ENCODE data around the gene THAP7. TPM values are rescaled to one million over a fixed set of nuclear protein-coding genes. Genes with fewer than 3 reads are reported as not detected.

Gene THAP7
- total RNA-seq, 1 donor from 2014 or later, result 27.5 TPM

DNA sequence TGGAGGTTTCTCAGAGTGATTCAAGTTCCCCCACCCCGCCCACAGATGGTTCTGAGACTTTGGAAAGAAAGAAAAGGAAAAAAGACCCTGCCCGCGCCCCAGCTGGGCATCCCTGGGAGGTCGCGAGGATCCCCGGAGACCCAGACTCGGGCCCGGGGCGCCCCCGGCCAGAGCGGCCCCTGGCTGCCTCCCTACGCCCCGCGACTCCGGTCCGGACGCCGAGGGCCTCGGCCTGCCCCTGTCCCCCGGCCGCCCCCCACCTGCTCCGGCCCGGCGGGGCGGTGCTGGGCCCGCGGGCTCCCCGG lies 37.2 kb downstream of the THAP7 start:
- DNase-seq (ENCODE audit: low spot score), result no peak

DNA sequence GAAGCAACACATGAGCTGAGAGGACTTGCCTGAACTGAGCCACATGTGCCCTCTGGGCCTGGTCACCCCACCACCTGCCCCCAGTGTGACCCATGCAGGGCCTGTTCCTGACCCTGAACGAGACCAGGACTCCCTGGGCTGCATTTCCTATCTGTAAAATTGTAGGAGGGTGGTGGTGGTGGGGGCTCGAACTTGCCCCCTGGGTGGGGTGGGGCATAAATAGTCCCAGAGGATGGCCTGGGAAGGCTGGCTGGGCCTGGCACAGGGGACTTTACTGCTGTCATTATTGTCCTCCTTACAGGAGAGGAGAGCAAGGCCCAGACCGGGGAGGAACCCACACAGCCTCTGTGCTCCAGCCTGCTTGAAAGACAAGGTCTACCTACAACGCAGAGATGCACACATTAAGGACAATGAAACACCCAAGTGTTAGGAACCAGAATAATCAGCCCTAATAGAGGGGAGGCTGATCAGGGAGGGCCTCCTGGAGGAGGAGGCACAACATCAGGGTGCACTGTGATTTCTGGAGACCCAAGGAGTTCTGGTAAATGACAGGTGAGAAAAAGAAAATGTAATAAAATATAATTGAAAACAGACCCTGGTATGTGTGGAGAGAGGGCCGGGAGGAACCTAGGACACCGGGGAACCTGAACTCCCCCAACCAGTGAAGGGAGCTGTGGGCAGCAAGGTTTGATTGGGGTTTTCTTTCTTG lies 37.7 kb downstream of the THAP7 start:
- no peak for DNase-seq (ENCODE audit: low spot score)

DNA sequence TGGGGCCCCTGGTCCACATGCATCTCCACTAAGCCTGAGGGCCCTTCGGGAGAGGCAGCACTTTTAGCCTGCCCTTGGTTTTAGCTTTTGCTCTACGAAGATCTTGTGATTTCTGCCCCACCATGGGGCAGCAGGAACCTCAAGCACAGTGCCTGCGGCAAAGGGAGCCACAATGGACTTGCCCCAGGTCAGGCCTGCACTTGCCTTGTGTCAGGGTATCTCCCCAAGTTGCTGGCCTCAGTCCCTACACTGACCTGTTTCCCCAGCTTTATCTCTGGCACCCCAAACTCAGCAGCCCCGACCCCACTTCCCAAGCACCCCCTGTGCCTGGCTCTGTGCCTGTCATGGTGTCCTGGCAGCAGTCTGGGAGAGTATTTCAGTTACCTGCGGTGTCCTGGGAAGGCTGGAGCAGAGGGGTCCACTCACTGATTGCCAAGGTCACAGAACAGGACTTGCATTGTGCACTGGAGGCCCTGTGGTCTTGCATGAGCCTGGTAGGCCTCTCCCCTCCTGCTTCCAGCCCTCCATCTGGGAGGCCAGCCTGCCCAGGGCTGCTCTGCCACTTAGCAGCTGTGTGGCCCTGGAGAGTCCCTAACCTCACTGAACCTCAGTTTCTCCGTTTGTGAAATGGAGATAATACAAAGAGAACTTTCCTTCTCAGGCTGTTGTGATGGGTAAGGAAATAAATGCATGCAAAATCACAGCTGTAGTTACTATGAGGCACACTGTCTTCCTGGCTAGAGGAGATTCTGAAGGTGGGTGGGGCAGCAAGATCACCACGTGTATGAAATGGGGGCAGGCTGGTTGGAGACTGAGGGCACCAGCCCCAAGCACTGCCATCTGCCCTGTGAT lies 38.5 kb downstream of the THAP7 start:
- no peak for DNase-seq (ENCODE audit: low spot score)

DNA sequence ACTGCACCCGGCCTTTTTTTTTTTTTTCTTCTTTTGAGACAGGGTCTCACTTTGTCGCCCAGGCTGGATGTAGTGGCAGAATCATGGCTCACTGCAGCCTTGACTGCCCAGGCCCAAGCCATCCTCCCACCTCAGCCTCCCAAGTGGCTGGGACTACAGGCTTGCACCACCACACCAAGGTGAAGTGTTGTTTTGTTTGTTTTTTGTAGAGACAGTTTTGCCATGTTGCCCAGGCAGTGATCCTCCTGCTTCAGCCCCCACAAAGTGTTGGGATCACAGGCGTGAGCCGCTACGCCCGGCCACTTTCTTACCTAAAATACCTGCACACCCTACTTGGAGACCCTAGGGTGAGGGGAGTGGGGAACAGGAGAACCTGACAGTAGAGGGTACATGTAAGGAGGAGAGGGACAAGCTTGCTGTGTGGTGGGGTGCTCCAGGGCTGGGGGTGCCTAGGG lies 39.4 kb downstream of the THAP7 start:
- DNase-seq (ENCODE audit: low spot score), result no peak

DNA sequence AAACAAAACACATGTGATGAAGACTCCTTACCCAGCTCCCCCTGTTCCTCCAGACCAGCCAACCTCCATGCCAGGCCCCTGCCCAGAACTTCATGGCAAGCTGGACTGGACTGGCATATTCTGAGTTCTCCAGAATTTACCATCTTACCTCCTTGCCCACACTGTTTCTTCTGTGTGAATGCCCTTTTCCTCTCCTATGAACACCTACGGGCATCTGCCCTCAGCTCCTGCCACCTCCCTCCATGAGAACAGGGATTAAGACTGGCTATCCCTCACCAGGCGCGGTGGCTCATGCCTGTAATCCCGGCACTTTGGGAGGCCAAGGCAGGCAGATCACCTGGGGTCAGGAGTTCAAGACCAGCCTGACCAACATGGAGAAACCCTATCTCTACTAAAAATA lies 41.3 kb downstream of the THAP7 start:
- no peak for DNase-seq (ENCODE audit: low spot score)

DNA sequence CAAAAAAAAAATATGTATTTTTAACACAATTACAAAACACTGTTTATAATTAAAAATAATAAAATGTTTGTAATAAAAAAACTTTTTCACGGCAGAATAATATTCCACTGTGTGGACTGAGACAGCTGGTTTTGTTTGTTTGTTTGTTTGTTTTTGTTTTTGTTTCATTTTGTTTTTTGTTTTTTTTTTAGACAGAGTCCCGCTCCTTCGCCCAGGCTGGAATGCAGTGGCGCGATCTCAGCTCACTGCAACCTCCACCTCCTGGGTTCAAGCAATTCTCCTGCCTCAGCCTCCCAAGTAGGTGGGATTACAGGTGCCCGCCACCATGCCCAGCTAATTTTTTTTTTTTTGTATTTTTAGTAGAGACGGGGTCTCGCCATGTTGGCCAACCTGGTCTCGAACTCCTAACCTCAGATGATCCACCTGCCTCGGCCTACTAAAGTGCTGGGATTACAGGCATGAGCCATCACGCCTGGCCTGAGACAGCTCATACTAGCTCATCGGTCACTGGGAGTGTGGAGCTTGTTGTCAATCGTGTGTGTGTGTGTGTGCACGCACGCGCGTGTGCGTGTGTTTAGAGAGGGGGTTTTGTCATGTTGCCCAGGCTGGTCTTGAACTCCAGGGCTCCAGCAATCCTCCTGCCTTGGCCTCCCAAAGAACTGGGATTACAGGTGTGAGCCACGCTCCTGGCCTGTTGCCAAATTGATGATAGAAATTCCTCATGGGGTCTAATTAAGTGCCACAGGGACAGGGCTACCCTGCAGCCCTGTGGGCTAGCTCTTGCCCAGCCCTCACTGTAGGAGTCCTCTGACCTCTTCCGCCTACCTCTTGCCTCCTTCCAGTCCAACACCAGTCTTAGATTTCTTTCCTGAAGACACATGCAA lies 42.1 kb downstream of the THAP7 start:
- DNase-seq (ENCODE audit: low spot score), result no peak

DNA sequence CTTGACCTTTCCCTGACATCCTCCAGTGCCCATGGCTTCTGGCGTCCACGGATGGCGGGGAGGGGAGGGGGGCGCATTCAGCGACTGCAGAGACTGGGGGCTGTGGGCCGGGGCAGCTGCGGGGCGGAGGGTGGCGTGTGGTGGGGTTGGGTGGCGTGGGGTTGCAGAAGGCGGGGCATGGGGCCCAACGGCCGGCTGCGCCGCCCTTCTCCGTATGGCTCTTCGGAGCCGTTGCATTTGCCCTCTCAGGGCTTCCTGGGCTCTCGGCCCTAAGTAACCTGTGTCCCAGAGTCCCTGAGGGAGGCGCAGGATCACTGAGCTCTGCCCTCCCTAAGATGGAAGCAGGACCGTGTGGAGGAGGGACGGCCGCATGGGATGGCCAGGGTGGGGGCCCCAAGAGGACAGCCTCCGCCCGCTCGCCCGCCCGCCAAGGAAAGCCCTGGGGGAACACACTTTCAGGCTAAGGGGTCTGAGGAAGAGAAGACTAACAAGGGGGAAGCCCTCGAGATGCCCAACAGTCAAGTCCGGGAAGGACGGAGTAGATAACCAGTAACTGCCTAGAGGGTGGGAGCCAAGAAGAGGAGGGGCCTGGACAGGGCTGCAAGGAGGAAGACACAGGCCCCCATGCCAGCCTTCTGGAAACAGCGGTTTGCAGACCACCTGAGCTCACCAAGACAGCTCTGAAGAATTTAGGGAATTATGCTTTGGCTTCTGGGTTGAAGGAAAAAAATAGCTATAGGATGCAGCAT lies 44.1 kb downstream of the THAP7 start:
- DNase-seq (ENCODE audit: low spot score), result no peak

DNA sequence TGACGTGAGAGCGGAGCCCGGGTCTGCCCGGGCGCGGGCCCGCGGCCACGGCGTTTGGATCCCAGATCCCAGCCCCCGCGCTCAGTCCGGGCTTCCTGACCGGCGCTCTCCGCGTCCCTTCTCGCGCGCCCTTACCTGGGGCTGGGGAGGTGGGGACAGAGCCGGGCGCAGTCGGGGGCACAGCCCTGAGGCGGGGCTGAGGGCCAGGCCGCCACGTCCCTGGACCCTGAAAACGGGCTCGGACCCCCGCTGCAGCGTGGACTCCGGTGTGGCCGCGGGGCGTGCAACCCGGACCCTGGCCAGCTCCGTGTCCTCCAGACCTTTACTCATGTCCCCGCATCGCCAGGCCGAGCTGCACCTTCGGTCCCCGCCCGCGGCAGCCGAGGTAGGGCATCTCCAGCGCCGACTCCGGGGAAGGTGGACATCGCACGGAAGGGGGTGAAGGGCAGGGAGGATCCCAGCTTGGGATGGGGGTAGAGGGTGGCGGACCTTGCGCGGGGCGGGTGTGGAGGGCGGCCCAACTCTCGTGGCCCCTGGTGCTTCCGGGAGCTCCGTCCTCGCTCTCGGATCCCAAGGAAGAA lies 44.7 kb downstream of the THAP7 start:
- no peak for DNase-seq (ENCODE audit: low spot score)

DNA sequence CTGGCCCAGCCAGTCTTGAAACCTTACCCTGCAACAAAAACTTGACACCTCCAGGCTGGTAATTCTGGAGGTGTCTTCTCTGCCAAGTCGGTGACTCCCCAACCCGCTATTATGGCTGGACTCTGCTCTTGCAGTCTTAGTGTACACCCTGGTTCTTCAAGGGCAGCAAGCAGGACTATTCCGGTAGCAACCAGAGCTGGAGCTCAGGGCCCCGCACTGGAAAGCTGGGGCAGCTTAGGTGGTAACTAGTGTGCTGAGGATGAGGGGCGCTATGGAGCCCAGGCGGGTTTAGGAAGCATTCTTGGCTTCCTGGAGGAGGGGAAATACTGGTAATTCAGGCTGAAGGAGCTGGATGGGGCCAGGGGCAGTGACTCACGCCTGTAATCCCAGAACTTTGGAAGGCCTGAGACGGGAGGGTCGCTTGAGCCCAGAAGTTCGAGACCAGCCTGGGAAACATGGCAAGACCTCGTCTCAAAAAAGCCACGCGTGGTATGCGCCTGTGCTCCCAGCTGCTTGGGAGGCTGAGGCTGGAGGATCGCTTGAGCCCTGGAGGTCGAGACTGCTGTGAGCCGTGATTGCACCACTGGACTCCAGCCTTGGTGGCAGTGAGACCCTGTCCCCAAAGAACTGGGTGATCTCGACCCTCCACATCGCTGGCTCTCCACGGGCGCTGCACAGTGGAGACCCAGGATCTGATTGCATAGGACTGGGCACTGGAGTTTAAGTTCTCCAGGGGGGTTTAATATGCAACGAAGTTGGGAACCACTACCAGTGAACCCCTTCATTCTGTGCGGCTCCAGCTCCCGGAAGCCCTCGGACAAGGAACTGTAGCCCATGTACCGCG lies 45.4 kb downstream of the THAP7 start:
- DNase-seq (ENCODE audit: low spot score), result no peak

DNA sequence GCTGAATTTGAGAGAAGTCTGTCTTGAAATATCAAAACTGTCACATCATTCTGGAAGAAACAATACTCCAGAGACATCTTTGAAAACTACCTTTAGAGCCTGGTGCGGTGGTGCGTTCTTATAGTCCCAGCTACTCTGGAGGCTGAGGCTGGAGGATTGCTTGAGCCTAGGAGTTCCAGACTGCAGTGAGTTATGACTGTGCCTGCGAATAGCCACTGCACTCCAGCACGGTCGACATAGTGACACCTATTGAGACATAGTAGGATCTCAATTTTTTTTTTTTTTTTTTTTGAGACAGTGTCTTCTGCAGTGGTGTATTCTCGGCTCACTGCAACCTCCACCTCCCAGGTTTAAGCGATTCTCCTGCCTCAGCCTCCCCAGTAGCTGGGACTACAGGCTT lies 46.4 kb downstream of the THAP7 start:
- no peak for DNase-seq (ENCODE audit: low spot score)

DNA sequence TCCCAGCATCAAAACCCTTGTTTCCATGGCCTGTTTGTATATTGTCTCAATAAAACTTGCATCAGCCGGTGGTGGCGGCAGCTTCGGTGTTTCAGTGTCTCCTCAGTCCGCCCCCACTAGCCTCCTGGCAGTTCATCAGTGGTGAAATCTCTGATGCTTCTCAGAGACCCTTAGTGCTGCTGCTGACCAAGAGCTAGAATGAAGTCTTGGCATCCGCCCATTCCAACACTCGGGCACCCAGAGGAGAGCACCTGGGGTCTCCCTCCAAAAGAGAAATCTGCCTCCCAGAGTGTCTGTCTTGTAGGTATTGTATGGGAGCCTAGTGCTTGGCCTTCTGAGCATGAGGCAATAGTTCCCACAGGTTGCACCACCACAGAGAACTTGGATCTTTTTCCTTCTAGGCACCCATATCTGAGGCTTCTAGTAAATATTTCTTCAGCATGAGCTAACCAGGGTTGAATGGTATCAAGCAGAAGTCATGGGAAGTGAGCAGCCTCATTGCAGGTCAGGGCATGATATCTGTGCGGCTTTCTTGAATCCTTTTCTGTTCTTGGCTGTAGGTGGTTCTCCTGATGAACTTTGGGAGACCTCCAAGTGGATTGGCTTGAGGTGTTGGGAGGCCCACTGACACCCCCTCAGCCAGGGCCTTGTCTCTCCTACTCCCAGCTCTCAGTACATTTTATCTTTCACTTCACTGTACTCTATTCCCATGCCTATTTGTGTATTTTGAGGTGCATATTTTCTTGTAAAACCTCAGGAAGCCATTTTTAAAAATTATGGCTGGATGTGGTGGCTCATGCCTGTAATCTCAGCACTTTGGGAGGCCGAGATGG lies 48.0 kb downstream of the THAP7 start:
- DNase-seq (ENCODE audit: low spot score), result no peak

DNA sequence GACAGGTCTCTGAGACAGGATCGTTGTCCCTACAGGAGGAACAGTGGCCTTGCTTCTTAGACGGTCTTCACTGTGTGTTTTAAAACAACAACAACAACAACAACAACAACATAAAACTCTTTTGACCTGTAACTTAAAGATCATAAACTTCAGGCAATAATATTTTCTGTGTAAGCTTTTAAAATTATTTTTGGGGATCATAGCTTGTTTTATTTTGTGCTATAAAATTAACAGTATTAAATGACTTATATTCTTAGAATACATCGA lies 48.6 kb downstream of the THAP7 start:
- no peak for DNase-seq (ENCODE audit: low spot score)

DNA sequence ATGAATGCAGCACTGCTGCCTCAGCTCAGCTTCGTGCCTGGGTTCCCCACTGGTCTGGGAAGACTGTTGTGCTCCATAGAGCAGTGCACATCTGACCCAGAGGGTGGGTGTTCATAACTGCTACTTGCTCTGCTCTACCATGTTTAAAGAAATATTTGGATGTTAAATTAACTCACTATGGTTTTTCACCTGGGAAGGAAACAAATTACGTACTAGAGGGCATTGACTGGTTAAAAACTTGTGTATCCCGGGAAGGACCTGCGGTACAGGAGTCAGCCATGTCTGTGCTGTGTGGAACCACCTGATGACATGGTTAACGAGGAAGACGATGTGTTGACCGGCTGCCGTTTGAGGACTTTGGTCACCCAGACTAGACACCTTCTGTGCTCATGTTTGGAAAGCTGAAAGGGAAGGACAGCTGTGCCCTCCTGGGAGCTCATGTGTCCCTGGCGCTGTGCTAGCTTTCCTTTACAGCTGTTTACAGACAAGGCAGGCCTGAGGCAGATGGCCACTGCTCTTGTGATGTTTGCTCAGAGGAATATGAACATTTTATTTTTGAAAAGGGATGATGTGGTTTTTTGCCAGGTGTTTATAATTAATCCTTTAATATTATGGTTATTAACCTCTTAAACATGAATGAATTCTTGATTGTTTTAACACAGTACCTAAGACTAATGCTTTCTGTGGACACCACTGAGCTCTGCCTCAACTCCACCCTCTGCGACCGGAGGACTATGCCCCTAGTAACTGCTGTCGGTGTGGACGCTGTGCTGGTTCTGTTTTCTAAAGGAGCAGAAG lies 49.2 kb downstream of the THAP7 start:
- DNase-seq (ENCODE audit: low spot score), result peak; percentile 50

DNA sequence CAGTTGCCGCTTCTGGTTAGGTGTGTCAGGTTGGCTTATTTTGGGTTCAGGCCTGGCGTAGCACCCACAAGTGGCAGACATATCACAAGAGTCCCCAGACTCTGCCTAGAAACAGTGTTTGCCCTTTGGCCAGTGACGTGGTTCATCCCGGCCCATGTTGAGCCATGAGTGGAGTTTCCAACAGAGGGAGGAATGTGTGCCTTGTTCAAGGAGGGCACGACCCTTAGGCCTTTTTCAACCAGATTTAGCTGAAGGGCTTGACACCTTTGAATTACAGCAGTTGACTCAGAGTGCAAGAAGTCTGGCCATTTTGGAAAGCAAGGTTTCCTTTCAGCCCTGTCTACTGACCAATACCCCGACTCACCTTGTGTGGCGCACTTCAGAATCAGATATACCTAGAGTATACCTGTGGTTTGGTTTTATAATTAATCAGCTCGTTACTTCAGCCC lies 50.0 kb downstream of the THAP7 start:
- no peak for DNase-seq (ENCODE audit: low spot score)

DNA sequence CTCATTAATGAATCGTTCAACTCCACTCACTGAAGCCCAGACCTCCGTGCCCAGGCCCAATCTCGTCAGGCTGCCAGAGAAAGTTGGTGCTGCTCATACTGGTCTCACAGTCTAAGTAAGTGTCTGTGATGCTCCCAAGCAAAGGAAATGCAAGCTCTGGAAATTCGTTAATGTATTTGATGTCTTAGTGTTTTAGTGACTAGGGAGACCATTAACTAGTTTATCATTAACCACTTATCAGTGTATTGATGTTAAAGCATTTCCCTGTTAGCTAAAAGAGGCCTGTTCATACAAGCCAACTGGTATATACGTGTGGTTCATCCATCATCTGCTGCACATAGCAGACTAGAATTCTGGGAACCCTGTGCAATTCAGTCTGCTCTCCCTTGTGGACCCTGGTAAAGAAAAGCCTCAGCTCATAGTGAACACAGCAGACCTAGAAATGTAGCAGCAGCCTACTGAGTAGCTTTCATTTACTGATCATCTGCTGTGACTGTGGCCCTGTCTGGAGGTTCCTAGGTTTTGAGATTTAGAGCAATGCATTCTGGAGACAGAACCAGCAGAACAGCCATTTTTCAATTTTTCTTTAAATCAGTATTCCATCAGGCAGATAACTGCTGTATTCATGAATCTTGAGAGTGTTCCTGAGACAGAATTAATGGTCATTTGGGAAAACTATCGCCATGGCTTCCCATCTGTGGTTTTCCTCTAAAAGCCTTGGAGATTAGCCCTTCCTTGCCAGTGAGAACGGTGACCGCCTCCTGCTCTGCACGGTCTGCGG lies 50.6 kb downstream of the THAP7 start:
- no peak for DNase-seq (ENCODE audit: low spot score)

DNA sequence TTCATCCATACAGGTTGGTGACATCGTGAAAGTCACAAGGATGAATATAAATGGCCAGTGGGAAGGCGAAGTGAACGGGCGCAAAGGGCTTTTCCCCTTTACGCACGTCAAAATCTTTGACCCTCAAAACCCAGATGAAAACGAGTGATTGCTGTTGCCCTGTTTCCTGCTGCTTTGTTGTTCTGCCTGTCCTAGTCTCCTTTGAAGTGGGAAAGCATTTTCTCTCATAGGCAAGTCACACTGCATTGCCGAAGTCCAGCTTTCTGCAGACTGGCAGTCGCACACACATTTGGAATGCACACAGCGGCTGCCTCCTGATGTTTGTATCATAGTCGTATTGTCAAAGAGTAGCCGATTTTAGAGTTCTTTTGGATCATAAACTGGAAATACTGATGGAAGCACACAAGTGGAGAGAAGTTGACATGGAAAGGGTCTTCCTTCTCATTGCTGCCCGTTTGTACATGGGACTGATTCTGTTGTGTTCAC lies 52.2 kb downstream of the THAP7 start:
- no peak for DNase-seq (ENCODE audit: low spot score)

Measured in mucosa of gallbladder (tissue), 1 donor.